OCI-LY1 (cell line): Measurements from ENCODE around the gene FGF3.

ENCODE experiments used
- H2AFZ ChIP-seq: fragments of 200-600 bp; sonication (generic), shearing (Covaris generic); 2 replicates; pipeline ENCODE4 v1.6.0; 2014; ENCODE audit warnings: antibody characterized with exemption, mild to moderate bottlenecking, low read length
- H3F3A ChIP-seq: fragments of 200-600 bp; sonication (generic), shearing (Covaris generic); 2 replicates; pipeline ENCODE4 v1.6.0; 2014; ENCODE audit warnings: mild to moderate bottlenecking, antibody characterized with exemption, low read length, moderate library complexity; ENCODE audit not compliant: insufficient read depth
- H3K27ac ChIP-seq: fragments of 200-600 bp; sonication (generic); 2 replicates; pipeline ENCODE4 v1.5.1; 2014; ENCODE audit warnings: low read length, mixed run types, mild to moderate bottlenecking, low read depth; ENCODE audit not compliant: poor library complexity, severe bottlenecking
- H3K27me3 ChIP-seq: fragments of 200-600 bp; sonication (generic); 2 replicates; pipeline ENCODE4 v1.6.0; 2014; ENCODE audit warnings: antibody characterized with exemption, mild to moderate bottlenecking, low read length, moderate library complexity; ENCODE audit not compliant: insufficient read depth
- H3K36me3 ChIP-seq: fragments of 200-600 bp; sonication (generic); 2 replicates; pipeline ENCODE4 v1.6.1; 2014; ENCODE audit warnings: mild to moderate bottlenecking, antibody characterized with exemption, low read length, moderate library complexity, mixed read lengths; ENCODE audit not compliant: insufficient read depth
- H3K4me1 ChIP-seq: fragments of 200-600 bp; sonication (generic); 2 replicates; pipeline ENCODE4 v1.5.1; 2014; ENCODE audit warnings: mild to moderate bottlenecking, low read length, moderate library complexity; ENCODE audit not compliant: insufficient read depth, severe bottlenecking
- H3K4me2 ChIP-seq: fragments of 200-600 bp; sonication (generic), shearing (Covaris generic); 2 replicates; pipeline ENCODE4 v1.6.1; 2014; ENCODE audit warnings: low read length
- H3K4me3 ChIP-seq: fragments of 200-600 bp; sonication (generic); 2 replicates; pipeline ENCODE4 v1.5.1; 2014; ENCODE audit warnings: low read length, low read depth, mild to moderate bottlenecking, mixed read lengths; ENCODE audit not compliant: poor library complexity, severe bottlenecking
- H3K79me2 ChIP-seq: fragments of 200-600 bp; shearing (Covaris generic); 2 replicates; pipeline ENCODE4 v1.6.1; 2016; ENCODE audit warnings: mixed run types, low read length, mixed read lengths; ENCODE audit not compliant: insufficient read depth
- H3K9ac ChIP-seq: fragments of 200-600 bp; sonication (generic), shearing (Covaris generic); 2 replicates; pipeline ENCODE4 v1.6.1; 2014; ENCODE audit warnings: mild to moderate bottlenecking, low read length, mixed read lengths
- H3K9me2 ChIP-seq: fragments of 200-600 bp; sonication (generic), shearing (Covaris generic); 2 replicates; pipeline ENCODE4 v1.6.1; 2014; ENCODE audit warnings: low read depth, mild to moderate bottlenecking, low read length, mixed read lengths
- H3K9me3 ChIP-seq: fragments of 200-600 bp; shearing (Covaris generic); 2 replicates; pipeline ENCODE4 v1.6.1; 2014; ENCODE audit warnings: low read length, mixed read lengths
- H4K20me1 ChIP-seq: fragments of 200-600 bp; sonication (generic), shearing (Covaris generic); 2 replicates; pipeline ENCODE4 v1.6.0; 2016; ENCODE audit warnings: mild to moderate bottlenecking, low read length; ENCODE audit not compliant: insufficient read depth
- EZH2 ChIP-seq: fragments of 200-600 bp; sonication (generic), shearing (Covaris generic); IDR thresholded peaks from 2 replicates; pipeline ENCODE4 v1.8.0; 2017; ENCODE audit warnings: borderline replicate concordance, mixed run types, mild to moderate bottlenecking, antibody characterized with exemption, low read length, moderate library complexity, mixed read lengths
- TF ChIP-seq, protein P1 (sequence below): fragments of 200-600 bp; sonication (generic), shearing (Covaris generic); IDR thresholded peaks from 2 replicates; pipeline ENCODE4 v1.5.1; 2017; ENCODE audit warnings: mild to moderate bottlenecking, antibody characterized with exemption, low read length, moderate library complexity, mixed read lengths

FGF3 gene

DNA sequence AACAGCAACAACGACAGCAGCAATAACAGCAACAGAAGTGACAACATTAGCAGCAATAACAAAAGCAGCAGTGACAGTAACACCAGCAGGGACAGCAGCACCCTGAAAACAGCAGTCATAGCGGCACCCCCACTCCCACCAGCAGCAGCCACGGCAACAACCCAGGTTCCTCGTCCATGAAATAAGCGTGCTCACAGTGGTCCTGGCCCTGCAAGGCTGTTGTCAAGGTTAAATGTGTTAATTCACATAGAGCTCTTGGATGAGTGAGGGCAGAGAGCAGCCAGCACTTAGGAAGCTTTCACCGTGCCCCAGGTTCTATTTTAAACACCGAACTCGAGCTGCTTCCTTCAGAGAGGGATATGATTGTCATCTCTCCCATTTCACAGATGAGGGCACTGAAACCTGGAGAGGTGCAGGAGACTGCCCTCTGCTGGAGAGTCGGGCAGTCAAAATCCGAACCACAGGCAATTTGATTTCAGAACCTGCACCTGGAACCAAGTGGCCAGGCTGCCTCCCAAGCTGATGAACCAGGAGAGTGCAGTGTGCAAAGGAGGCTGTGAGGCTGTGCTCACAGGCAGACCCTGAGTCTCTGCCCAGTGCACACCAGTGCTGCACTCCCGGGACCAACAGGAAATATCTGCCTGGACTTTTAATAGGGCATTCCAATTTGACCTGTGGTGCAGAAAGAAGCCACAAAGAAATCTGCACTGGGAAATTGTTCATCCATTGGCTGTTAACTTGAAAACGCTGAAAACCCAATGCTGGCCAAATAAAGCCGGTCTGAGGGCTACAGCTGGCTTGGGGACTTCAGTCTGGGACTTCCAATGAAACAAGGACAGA lies 22.9 kb upstream of the FGF3 start:
- Histone ChIP-seq H3K9ac (no peak overlapping the region), H3K4me2 (no peak overlapping the region), H2AFZ (no peak overlapping the region), H3K9me3 (no peaks in the 10 kb centered on the region), H3K4me1 (no peaks in the 10 kb centered on the region), H3K79me2 (no peaks in the 10 kb centered on the region), H3K9me2 (no peaks in the 10 kb centered on the region), H4K20me1 (no peaks in the 10 kb centered on the region), H3K27ac (no peak overlapping the region), H3K36me3 (no peaks in the 10 kb centered on the region), H3K27me3 (no peaks in the 10 kb centered on the region), H3F3A (no peaks in the 10 kb centered on the region), H3K4me3 (no peak overlapping the region)
- TF ChIP-seq, protein P1, sequence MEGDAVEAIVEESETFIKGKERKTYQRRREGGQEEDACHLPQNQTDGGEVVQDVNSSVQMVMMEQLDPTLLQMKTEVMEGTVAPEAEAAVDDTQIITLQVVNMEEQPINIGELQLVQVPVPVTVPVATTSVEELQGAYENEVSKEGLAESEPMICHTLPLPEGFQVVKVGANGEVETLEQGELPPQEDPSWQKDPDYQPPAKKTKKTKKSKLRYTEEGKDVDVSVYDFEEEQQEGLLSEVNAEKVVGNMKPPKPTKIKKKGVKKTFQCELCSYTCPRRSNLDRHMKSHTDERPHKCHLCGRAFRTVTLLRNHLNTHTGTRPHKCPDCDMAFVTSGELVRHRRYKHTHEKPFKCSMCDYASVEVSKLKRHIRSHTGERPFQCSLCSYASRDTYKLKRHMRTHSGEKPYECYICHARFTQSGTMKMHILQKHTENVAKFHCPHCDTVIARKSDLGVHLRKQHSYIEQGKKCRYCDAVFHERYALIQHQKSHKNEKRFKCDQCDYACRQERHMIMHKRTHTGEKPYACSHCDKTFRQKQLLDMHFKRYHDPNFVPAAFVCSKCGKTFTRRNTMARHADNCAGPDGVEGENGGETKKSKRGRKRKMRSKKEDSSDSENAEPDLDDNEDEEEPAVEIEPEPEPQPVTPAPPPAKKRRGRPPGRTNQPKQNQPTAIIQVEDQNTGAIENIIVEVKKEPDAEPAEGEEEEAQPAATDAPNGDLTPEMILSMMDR: peak; percentile 74
- no peak for TF ChIP-seq EZH2

DNA sequence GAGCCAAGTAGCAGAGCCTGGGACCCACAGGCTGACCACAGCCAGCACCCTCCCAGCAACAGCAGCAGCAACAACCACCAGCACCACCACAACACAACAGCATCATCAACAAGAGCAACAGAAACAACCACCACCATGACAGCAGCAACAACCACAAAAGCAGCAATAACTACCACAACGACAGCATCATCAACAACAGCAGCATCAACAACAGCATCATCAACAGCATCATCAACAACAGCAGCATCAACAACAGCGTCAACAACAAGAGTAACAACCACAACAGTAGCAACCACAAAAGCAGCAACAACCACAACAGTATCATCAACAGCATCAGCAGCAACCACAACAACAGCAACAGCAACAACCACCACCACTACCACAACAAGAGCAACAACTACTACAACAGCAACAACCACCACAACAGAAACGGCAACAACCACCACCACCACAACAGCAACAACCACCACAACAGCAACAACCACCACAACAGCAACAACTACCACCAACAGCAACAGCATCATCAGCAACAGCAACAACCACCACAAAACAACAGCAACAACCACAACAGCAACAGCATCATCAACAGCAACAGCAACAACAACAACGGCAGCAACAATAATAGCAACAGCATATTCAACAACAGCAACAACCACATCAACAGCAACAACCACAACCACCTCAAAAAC lies 22.1 kb upstream of the FGF3 start:
- H3K4me3 ChIP-seq: no peak overlapping the region
- H3K27me3 ChIP-seq: no peaks in the 10 kb centered on the region
- no peaks in the 10 kb centered on the region for H4K20me1 ChIP-seq
- TF ChIP-seq EZH2: no peak
- TF ChIP-seq, protein P1: no peak
- no peak overlapping the region for H3K27ac ChIP-seq
- H3K9me3 ChIP-seq: no peaks in the 10 kb centered on the region
- H3K9ac ChIP-seq: no peak overlapping the region
- no peaks in the 10 kb centered on the region for H3K79me2 ChIP-seq
- no peaks in the 10 kb centered on the region for H3F3A ChIP-seq
- H3K4me1 ChIP-seq: no peaks in the 10 kb centered on the region
- no peak overlapping the region for H3K4me2 ChIP-seq
- no peaks in the 10 kb centered on the region for H3K36me3 ChIP-seq
- H3K9me2 ChIP-seq: no peaks in the 10 kb centered on the region
- H2AFZ ChIP-seq: no peak overlapping the region

DNA sequence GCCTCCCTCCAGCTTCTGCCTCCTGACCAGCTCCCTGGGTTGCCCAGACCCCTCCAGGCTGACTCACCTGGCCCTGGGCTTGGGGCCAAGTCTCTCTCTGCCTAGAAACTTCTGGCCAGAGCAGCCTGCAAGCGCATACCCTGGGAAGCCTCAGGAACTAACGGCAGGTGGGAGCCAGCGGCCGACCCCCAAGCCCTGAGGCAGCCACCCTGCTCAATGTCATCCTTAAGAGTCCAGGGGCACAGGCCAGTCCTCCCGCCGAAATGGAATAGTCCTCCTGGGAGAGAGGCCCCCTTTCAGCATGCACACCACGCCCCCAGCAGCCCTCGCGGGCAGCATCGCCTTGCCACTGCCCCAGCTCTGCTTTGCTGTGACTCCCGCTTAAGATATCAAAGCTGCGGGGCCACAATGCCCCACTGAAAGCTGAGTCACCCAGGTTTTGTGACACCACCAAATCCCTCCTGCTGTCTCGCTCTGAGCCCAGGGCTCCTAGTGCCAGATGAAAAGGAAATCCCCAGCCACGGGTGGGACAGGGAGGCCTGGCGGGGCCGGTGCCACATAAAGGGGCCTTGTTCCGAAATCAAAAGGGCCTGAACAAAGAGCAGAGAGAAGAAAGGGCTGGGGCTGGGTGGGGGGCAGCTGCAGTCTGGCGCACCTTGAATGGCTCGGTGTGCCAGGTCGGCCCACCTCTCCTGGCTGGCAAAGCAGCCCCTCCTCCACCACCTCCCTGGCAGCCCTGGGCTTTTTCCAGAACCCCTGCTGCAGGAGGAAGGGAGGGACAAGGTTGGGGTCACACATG lies 21.4 kb upstream of the FGF3 start:
- Histone ChIP-seq H3K9me2 (no peaks in the 10 kb centered on the region), H3K9me3 (no peaks in the 10 kb centered on the region), H3K4me2 (no peak overlapping the region), H3K4me3 (no peak overlapping the region), H3K4me1 (no peaks in the 10 kb centered on the region), H3F3A (no peaks in the 10 kb centered on the region), H2AFZ (no peak overlapping the region), H3K9ac (no peak overlapping the region), H4K20me1 (no peaks in the 10 kb centered on the region), H3K27ac (no peak overlapping the region), H3K27me3 (no peaks in the 10 kb centered on the region), H3K36me3 (no peaks in the 10 kb centered on the region), H3K79me2 (no peaks in the 10 kb centered on the region)
- TF ChIP-seq EZH2: no peak
- TF ChIP-seq, protein P1: no peak
